Activated T-helper 1 cell treated with anti-CD3 and anti-CD28 coated beads, Interleukin-2, amount 50 U/mL, for 16 hours (primary cell): ENCODE measurements around the gene MRE11.
"Not testable (repeated sequence)": the region's sequence is repeated elsewhere in the genome, so short reads cannot be mapped to it uniquely, and the experiment has no call there.

Experiments
- DNase-seq, 2 donors: peaks; one replicate each; pipeline ENCODE4 v3.0.0-alpha.2; 2020; ENCODE audit warnings: low read depth in 1 of 2, low spot score in 1 of 2

The MRE11 gene

DNA sequence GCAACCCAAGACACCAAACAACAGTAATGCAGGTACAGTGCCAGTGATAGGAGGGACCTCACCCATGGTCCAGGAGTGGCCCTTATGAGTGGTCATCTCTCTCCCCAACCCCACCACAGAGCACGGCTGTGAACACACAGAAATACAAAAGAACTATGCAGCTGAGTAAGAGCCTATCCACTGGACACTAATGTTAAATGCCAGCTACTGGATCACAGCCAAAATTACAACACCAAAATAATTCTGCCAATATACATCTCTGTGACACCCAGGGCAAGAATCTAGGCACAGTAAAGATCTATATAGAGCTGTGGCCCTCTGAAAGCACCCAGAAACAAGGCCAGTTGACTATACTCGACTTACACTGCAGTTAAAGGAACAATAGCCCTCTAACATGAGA is 69.6 kb downstream of the MRE11 start:
- DNase-seq = no peak

DNA sequence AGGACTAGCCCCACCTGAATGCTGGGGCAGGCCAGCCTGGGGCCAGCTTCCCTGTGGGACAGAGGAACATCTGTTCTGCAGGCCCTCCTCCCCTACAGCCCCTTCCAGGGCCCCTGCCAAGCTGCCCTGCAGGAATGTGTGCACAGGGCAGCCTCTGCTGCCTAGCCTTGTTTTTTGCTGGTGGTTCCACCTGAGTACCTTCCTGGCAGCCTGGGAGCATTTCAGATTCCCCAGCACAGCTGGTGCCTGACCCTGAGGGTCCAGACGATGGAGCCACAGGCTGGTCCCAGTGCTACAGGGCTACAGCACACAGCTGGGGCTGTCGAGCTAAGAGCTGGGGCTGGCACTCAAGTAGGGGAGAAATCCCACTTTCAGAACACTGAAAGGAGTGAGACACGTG is 70.1 kb downstream of the MRE11 start:
- DNase-seq = no peak

DNA sequence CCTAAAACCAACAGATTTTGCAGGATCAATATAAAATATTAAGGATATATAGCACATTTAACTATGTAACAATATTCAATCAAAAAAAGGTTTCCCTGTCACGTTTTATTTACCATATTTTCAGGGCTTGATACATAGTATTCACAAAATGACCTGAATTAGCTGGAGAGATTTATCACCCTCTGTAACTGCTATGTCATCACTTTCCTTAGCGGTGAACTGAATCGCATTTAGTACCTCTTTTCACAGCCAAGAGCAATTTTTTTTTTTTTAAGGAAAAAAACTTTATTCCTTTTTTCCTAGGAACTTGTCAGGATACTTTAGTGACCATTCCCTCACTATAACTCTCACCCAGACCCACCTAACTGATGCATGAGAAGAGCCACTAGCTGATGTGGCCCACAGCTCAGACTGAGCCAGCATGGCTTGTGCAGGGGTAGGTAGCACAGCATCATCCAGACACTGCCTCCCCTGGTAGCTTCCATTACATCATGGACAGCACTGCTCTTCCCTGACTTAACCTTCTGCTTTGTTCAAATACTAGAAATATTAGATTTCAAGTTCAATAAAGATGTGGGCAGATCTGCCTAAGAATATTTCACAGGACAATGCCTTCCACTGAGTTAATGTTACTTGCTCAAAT is 75.4 kb downstream of the MRE11 start:
- no peak for DNase-seq

DNA sequence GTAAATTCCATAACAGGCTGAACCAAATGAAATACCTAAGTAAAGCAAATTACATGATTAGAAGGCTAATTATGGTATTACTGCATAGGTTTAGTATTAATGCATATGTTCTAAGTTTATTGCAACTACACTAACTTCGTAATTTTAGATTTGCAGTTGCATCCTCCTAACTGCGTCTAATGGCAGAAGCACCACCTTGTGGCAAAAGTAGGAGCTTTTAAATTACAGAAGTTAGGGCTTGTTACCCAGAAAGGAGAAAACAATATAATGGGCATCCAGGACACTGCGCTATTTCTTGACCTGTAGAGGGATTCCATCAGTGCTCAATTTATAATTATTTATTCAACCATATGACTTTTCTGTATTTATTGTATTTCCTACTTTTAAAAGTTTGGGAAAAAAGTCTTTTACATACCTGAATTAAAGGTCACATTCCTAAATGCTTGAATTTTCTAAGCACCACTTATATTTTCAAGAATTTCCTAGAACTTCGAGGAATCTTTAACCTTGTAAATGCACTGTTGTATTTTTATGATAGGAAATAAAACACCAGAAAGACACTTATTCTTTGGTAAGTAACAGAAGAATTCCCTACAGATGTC is 76.2 kb downstream of the MRE11 start:
- DNase-seq = no peak

DNA sequence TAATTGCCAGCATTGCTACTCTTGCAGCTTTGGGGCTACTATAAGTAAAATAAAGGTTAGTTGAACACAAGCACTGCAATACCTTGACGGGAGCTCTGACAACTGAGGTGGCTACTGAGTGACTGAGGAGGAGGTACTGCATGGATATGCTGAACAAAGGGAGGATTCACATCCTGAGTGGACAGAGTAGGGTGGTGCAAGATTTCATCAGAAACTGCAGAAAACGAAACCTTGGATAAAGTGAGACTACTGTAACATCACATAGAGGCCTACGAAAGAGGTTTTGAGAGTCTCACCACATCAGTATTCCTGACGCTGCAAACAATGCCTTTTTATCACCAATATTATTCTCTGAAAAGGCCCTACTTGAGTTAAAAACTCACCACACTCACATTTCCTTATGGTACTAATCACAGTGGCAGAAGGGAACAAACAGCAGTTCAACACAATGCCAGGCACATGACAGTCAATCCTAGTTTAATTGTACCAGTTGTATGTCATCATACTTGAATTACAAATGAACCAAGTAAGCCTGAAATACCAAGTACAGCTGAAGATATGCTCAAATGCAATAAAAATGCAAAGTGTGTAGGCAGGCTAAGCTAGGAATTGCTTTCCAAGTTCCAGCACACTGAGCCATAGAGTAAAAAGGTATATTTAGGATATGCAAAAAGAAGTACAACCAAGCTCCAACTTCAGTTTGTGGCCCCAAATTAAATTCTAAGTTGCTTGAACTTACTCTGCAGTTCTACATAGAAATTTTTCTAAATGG is 88.4 kb downstream of the MRE11 start:
- no peak for DNase-seq

DNA sequence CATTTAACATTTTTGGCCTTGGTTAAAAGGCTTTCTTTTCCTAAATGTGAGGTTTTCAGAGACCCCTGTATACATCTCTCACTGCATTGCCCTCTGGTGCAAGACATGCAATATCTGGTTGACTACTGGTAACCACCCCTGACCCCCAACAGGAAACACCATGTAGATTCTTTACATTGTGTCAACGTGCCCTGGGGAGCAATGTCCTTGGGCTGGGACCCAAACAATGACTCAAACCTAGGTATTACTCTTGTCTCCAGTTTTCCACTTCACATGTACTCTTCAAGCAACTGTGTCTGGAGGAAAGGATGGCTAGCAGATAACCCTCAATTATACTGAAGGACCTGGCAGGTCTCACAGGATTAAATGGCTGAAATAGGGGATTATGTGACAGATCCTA is 91.3 kb downstream of the MRE11 start:
- DNase-seq = no peak

DNA sequence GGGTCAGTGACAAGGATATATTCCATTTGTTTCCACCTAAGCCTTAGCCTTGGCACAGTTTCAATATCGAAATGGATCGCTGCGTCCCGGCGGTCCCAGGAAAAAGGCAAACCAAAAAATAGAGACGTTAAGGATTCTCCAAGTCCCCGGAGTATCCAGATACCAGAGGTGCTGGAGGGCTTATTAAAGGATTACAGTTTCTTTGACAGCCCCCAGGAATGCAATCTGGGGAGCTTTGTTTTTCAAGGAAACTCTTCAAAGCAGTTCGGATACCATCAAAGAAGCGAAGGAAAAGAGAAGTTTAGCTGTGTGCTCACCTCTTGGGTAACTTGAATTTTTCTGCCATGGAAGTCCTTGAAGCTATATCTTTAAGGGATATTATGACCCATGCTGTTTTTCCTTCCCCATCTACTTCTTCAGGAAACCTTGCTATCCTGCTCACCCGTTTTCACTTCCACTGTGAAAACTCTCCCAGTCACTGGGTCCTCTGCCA is 91.8 kb downstream of the MRE11 start:
- DNase-seq = no peak

DNA sequence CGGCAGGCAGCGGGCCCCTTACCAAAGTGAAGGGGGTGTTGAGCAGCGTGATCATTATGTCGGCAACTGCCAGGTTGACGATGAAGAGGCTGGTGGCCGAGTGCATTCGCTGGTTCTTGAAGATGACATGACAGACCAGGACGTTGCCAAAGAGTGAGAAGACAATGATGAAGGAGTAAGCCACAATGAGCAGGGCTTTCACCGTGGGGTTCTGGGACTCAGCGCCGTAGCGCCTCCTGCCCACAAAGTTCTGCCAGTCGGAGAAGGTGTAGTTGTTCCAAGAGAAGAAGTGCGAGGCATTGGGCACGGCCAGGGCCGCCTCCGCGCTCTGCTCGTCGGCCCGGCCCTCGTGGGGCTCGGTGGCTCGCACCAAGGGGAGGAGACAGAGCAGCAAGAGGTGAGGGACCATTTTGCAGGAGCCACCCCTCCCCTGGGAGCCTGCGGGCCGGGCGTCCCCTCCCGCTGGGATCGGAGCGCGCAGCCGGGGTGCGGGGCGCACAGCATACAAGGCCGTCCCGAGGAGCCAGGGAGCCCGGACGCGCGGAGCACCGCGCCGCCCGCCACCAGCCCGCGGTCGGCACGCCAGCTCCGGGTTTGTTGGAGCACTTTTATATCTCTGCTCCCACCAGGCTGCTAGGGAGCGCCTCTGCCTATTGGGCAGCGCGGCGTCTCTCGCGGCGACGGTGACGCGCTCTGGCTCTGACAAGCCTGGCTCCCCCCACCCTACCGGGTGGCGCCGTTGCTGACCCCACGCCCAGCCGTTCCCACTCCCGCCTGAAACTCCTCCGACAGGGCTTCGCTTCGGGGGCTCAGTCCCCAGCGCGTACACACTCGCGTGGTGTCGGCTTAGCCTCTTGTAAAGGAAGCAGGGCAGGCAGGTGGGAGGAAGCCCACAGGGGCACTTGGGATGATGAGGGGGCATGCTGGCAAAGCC is 92.5 kb downstream of the MRE11 start, which contains the start of gene GPR83:
GPR83 (minus strand) TSS at position 581 of the 934 bp plus-strand sequence; CDS start at position 409, 172 bp downstream.
- DNase-seq = no peak

DNA sequence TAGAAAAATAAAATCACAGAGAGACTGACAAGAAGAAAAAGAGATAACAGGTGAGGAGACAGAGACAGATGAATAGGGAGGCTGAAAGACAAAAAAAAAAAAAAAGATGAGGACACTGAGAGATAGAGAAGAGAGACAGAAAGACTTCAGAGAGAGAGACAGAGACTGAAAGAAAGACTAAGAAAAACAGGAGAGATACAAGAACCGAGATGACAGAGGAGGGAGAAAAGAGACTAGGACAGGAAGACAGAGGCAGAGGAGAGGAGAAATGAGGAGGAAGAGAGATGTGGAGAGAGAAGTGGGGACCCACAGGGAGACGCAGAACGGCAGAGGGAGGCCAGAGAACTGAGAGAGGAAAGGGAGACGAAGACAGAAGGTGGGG is 93.2 kb downstream of the MRE11 start:
- no peak for DNase-seq

DNA sequence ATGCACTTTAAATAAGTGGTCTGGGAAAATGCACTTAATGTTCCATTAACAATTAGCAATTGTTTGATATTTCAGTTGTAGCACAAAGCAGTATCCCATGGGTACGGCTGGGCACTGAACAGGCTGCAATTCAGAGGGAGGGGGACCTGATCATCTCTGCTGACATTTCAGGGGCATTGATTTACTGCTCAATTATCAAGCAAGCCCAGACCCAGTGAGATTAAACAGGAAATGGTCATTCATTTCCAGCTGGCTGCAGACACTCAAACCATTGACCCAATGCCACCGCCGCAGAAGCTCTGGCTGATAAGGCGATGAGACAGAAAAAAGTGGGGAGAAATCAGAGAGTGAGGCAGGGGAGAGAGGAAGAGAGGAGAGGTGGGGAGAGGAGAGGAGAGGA is 93.6 kb downstream of the MRE11 start:
- no peak for DNase-seq

DNA sequence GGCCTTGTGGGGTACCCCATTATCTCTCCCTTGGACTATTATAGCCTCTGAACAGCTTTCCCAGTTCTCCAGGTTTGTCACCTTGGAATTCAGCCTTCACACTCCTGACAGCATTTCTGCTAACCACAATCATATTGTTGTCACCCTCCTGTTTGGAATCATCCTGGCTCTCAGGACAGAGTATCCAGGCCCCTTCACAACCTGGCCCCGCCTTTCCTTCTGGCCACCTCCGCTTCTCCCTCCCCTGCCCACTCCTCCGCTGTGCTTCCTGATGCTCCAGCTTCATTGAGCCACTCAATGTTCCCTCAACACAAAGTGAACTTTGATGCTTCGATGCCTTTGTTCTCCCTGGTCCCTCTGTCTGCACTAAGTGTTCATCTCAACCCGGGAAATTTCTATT is 95.5 kb downstream of the MRE11 start:
- no peak for DNase-seq

DNA sequence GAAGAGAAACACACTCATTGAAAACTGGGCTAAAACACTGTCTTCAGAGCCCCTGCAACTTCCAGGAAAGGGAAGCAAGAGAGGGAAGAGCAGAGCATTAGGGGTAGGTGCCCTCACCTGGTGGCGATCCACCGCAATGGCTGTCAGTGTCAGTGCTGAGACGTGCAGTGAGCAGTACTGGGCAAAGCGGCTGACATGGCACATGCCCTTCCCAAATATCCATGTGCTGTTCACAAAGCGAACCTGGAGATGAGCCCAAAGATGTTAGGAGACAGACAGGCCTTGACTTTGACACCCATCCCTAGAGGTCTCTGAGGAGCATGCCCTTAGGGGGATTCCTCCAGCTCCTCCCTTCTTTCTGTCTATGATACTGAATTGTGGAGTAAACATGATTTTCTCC is 97.4 kb downstream of the MRE11 start:
- DNase-seq = no peak

DNA sequence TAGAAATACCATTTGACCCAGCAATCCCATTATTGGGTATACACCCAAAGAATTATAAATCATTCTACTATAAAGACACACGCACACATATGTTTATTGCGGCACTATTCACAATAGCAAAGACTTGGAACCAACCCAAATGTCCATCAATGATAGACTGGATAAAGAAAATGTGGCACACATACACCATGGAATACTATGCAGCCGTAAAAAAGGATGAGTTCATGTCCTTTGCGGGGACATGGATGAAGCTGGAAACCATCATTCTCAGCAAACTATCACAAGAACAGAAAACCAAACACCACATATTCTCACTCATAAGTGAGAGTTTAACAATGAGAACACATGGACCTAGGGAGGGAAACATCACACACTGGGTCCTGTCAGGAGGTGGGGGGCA is 101.7 kb downstream of the MRE11 start:
- not testable (repeated sequence) for DNase-seq

DNA sequence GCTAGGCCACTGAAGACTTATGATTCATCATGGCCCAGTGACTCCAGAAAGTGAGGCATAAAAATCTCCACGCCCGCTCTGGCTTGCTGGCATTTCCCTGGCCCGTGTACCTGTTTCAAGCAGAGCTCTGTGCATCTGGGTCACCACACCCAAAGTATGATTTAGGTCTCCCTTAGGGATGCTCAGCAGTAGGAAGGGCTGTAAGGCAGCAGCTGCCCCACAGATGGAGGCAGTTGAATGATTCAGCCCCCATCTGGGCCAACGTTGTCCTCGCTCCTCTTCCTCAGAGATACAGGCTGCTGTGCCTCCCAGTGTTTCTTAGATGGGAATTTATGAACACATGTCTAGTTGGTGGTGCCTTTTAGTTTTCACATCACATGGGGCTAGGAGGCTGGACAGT is 114.0 kb downstream of the MRE11 start:
- DNase-seq = no peak

DNA sequence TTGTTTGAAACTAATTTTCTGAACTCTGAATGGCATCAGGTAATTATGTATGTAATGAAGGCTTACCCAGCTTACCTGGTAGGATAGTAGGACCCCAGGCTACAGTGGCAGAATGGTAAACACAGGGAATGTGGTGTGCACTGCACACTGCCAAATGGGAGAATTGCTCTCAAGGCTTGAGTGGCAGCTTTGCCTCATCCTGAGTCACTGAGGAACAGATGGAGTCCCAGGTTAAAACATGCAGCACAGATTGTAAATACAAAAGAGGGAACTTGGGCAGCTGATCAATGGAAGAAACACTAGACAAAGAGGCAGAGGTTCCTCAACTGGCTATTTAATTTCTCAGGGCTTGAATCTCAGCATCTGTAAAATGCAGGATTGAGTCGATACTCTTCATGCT is 116.8 kb downstream of the MRE11 start:
- no peak for DNase-seq

DNA sequence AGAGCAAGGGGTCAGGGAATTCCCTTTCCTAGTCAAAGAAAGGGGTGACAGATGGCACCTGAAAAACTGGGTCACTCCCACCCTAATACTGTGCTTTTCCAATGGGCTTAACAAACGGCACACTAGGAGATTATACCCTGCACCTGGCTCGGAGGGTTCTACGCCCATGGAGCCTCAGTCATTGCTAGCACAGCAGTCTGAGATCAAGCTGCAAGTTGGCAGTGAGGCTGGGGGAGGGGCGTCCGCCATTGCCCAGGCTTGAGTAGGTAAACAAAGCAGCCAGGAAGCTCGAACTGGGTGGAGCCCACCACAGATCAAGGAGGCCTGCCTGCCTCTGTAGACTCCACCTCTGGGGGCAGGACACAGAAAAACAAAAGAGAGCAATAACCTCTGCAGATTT is 123.1 kb downstream of the MRE11 start:
- DNase-seq = not testable (repeated sequence)
